ENCODE data around the gene FKBP15. TPM values are rescaled to one million over a fixed set of nuclear protein-coding genes. Genes with fewer than 3 reads are reported as not detected.
A peak's percentile ranks its signal among the peaks of the same experiment; 100 is the strongest.

The FKBP15 gene
- total and polyA plus RNA-seq, 2 of the 4 experiments (the other 2 are of a cell fraction): 20.4 to 25.5 TPM

DNA sequence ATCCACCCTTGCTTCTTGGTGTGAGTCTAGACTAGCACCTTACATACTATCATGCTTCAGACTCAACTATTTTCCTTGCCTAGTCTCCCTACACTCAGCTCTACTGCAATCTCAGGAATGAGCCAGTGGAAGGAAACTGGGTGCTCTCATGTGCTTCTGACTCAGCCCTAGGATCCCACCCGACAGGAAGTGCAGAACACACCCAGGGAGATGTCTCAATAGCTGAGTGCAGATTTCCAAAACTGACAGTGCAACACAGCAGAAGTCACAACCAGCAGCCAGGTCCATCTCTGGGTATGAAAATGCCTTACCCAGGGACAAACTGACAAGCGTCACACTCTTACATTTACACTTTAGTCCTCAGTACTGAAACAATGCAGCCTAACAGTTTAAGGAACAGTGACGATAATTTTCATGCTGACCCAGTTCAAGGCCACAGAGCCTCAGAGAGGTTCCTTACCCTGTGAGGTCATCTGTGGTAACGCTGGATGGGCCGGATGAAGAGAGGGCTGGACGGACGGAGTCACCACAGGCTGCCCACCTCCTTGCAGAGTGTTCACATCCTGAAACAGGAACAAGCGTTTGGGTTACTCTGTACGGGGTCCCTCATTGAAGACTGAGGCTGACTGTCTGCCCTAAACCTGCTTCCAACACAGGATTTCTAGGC is 33.0 kb downstream of the FKBP15 start:
- Histone ChIP-seq H4K91ac (ENCODE audit: insufficient read depth, low read depth, low read length) (peak overlapping the region; percentile 81), H4K8ac (ENCODE audit: low read depth in 2 of 2, low read length in 2 of 2) (peak overlapping the region; percentile 45 to 88), H3K14ac (replicated peaks; ENCODE audit: low read depth, low read length) (peak overlapping the region; percentile 88), H3K9ac (ENCODE audit: low read depth, low read length) (peak overlapping the region; percentile 0; the same call in 1 of the 2 replicates), H2AFZ (replicated peaks; ENCODE audit: low read length, poor library complexity) (peak overlapping the region; percentile 79), H4K20me1 (ENCODE audit: insufficient read depth, low read length) (no peaks in the 10 kb centered on the region), H3K18ac (ENCODE audit: low read depth, low read length) (peak overlapping the region; percentile 83), H3K79me1 (ENCODE audit: low read depth in 1 of 2, low read length in 2 of 2) (peaks cover 4 to 20% of the 10 kb centered on the region in 2 experiments; a peak in 3 of 4 replicates), H3K4me3 (ENCODE audit: insufficient read depth, low read depth, low read length) (no peak overlapping the region), H3K27ac (ENCODE audit: insufficient read depth, low read length) (peak overlapping the region; percentile 52), H2BK120ac (ENCODE audit: low read depth, low read length) (peak overlapping the region; percentile 92), H2AK9ac (replicated peaks; ENCODE audit: low read depth, low read length, poor library complexity) (peak overlapping the region; percentile 77), H3K9me1 (ENCODE audit: insufficient read depth, low read length) (peaks cover 15% of the 10 kb centered on the region), H2BK5ac (ENCODE audit: low read depth, low read length, poor library complexity, severe bottlenecking) (peak overlapping the region; percentile 80), H3K4me1 (ENCODE audit: control insufficient read depth, insufficient read depth, low read length) (peaks cover 6% of the 10 kb centered on the region), H2BK20ac (ENCODE audit: low read depth, low read length) (peak overlapping the region; percentile 94), H3K56ac (ENCODE audit: extremely low read depth, insufficient read depth, low read length) (peak overlapping the region; percentile 36), H3K4ac (ENCODE audit: low read depth, low read length) (peak overlapping the region; percentile 95), H3K4me2 (ENCODE audit: low read depth, low read length) (peak overlapping the region; percentile 52; the same call in 1 of the 2 replicates), H2BK15ac (ENCODE audit: low read depth, low read length) (peak overlapping the region; percentile 64; the same call in 2 of the 3 replicates), H3K23ac (ENCODE audit: low read depth, low read length) (peak overlapping the region; percentile 91), H4K5ac (ENCODE audit: low read depth, low read length) (peak overlapping the region; percentile 76; the same call in 1 of the 2 replicates), H3K9me3 (ENCODE audit: control insufficient read depth, insufficient read depth, low read length) (no peaks in the 10 kb centered on the region), H3K36me3 (ENCODE audit: control insufficient read depth, insufficient read depth, low read length) (peaks cover 16% of the 10 kb centered on the region), H3K27me3 (ENCODE audit: control insufficient read depth, insufficient read depth, low read length) (no peaks in the 10 kb centered on the region), H2AK5ac (ENCODE audit: low read depth, low read length) (peak overlapping the region; percentile 52)
- DNase-seq: peak; percentile 94
- POLR2A ChIA-PET (ENCODE audit: unreplicated experiment): no interaction called here
- BruUV-seq (replicated peaks): no TSS peak
- CTCF ChIA-PET: no interaction called here
- intact Hi-C loops (cut with micrococcal nuclease) (loop anchor here (2.0 kb wide), 1 partner anchor 33 kb away; the partner anchor contains the start of genes FKBP15 and SLC31A1), dilution Hi-C loops (cut with HindIII; ENCODE audit: low sequenced_read_pairs, unreplicated experiment) (no loop called here), in situ Hi-C loops (cut with MboI; ENCODE audit: low sequenced_read_pairs) (no loop called here)
- peak; percentile 94 for ATAC-seq (ENCODE audit: low read depth)
- 68% methylated on average over 5 of the region's 9 CpGs; no CpG with 5 or more reads in 1 of the 2 experiments for WGBS, 2 experiments (ENCODE audit: extremely low coverage in 2 of 2, insufficient read length in 1 of 2)
- no peak for TF ChIP-seq MAZ (IDR thresholded peaks at IDR 0.05; ENCODE audit: borderline replicate concordance, low read depth, low read length)
- TF ChIP-seq SMC3 (IDR thresholded peaks at IDR 0.05; ENCODE audit: low read depth, low read length): no peak
- TF ChIP-seq, protein P1, sequence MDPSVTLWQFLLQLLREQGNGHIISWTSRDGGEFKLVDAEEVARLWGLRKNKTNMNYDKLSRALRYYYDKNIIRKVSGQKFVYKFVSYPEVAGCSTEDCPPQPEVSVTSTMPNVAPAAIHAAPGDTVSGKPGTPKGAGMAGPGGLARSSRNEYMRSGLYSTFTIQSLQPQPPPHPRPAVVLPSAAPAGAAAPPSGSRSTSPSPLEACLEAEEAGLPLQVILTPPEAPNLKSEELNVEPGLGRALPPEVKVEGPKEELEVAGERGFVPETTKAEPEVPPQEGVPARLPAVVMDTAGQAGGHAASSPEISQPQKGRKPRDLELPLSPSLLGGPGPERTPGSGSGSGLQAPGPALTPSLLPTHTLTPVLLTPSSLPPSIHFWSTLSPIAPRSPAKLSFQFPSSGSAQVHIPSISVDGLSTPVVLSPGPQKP (IDR thresholded peaks at IDR 0.05; ENCODE audit: borderline replicate concordance, low read depth, low read length): no peak
- no peak for TF ChIP-seq RFX5 (IDR thresholded peaks at IDR 0.05; ENCODE audit: low read depth, low read length)
- TF ChIP-seq FOS (IDR thresholded peaks at IDR 0.05; ENCODE audit: low read depth, low read length): peak; percentile 56
- TF ChIP-seq, protein P2, sequence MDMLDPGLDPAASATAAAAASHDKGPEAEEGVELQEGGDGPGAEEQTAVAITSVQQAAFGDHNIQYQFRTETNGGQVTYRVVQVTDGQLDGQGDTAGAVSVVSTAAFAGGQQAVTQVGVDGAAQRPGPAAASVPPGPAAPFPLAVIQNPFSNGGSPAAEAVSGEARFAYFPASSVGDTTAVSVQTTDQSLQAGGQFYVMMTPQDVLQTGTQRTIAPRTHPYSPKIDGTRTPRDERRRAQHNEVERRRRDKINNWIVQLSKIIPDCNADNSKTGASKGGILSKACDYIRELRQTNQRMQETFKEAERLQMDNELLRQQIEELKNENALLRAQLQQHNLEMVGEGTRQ (IDR thresholded peaks at IDR 0.05; ENCODE audit: low read depth, low read length): peak; percentile 37; the same call in 1 of the 2 replicates
- TF ChIP-seq MAFK (IDR thresholded peaks at IDR 0.05; ENCODE audit: low read depth, low read length): no peak
- TF ChIP-seq CEBPB (IDR thresholded peaks at IDR 0.05; ENCODE audit: low read depth, low read length): peak; percentile 95
- TF ChIP-seq NFE2L2 (IDR thresholded peaks at IDR 0.05; ENCODE audit: low read depth, low read length): no peak
- TF ChIP-seq, protein P3, sequence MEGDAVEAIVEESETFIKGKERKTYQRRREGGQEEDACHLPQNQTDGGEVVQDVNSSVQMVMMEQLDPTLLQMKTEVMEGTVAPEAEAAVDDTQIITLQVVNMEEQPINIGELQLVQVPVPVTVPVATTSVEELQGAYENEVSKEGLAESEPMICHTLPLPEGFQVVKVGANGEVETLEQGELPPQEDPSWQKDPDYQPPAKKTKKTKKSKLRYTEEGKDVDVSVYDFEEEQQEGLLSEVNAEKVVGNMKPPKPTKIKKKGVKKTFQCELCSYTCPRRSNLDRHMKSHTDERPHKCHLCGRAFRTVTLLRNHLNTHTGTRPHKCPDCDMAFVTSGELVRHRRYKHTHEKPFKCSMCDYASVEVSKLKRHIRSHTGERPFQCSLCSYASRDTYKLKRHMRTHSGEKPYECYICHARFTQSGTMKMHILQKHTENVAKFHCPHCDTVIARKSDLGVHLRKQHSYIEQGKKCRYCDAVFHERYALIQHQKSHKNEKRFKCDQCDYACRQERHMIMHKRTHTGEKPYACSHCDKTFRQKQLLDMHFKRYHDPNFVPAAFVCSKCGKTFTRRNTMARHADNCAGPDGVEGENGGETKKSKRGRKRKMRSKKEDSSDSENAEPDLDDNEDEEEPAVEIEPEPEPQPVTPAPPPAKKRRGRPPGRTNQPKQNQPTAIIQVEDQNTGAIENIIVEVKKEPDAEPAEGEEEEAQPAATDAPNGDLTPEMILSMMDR (conservative IDR thresholded peaks at IDR 0.05; ENCODE audit: low read depth, low read length): no peak
- no peak for TF ChIP-seq RAD21 (IDR thresholded peaks at IDR 0.05; ENCODE audit: low read length)
- peak; percentile 59; the same call in 1 of the 2 replicates for TF ChIP-seq BHLHE40 (IDR thresholded peaks at IDR 0.05; ENCODE audit: low read depth, low read length)
- TF ChIP-seq MXI1 (IDR thresholded peaks at IDR 0.05; ENCODE audit: borderline replicate concordance, low read depth, low read length): peak; percentile 70
- no peak for TF ChIP-seq CHD1 (IDR thresholded peaks at IDR 0.05; ENCODE audit: low read depth, low read length)

Data from IMR-90 (cell line).